IMR-90 (cell line): ENCODE data around the gene CPNE4. TPM values are rescaled to one million over a fixed set of nuclear protein-coding genes. Genes with fewer than 3 reads are reported as not detected.

Experiments used
- ATAC-seq: fragments of 200-7000 bp; cut with Tn5 transposase; 2 replicates; pipeline ENCODE4 v1.9.1; 2020; ENCODE audit warnings: low read depth, mild to moderate bottlenecking, moderate library complexity
- BruUV-seq: library from RNA; stranded (reverse); fragments of 400-500 nt; replicated peaks from 2 replicates; lab custom pipeline; 2021; lab: Mats Ljungman, UMichigan
- CTCF ChIA-PET: fragments of 300-600 bp; formaldehyde crosslinking; extraction: SDS; loops from one replicate; lab custom pipeline; 2021; ENCODE audit warnings: antibody characterized with exemption; lab: Yijun Ruan, JAX
- POLR2A ChIA-PET: fragments of 300-600 bp; sonication (Branson Sonifier 250); formaldehyde crosslinking; loops from one replicate; lab custom pipeline; 2022; ENCODE audit warnings: antibody characterized with exemption; ENCODE audit not compliant: unreplicated experiment; lab: Charles Lee
- DNase-seq: peaks from one replicate; pipeline ENCODE4 v3.0.0; 2013
- H2AFZ ChIP-seq: replicated peaks from 2 replicates; pipeline ENCODE3; 2013; ENCODE audit warnings: low read length, mild to moderate bottlenecking; ENCODE audit not compliant: poor library complexity
- H2AK5ac ChIP-seq: 2 replicates; pipeline ENCODE4 v1.6.1; 2013; ENCODE audit warnings: low read depth, low read length, inconsistent platforms
- H2AK9ac ChIP-seq: replicated peaks from 2 replicates; pipeline ENCODE3; 2013; ENCODE audit warnings: mild to moderate bottlenecking, low read depth, low read length, moderate library complexity; ENCODE audit not compliant: poor library complexity
- H2BK120ac ChIP-seq: 2 replicates; pipeline ENCODE4 v1.6.1; 2013; ENCODE audit warnings: low read depth, low read length, inconsistent platforms
- H2BK15ac ChIP-seq: 3 replicates; pipeline ENCODE4 v1.6.1; 2013; ENCODE audit warnings: low read depth, low read length, inconsistent platforms
- H2BK20ac ChIP-seq: 2 replicates; pipeline ENCODE4 v1.6.1; 2013; ENCODE audit warnings: low read depth, mild to moderate bottlenecking, inconsistent platforms, low read length, moderate library complexity
- H2BK5ac ChIP-seq: 2 replicates; pipeline ENCODE4 v1.6.1; 2013; ENCODE audit warnings: mild to moderate bottlenecking, low read depth, low read length, inconsistent platforms; ENCODE audit not compliant: poor library complexity, severe bottlenecking
- H3K14ac ChIP-seq: replicated peaks from 2 replicates; pipeline ENCODE4 v1.6.1; 2013; ENCODE audit warnings: low read depth, low read length, inconsistent platforms
- H3K18ac ChIP-seq: 2 replicates; pipeline ENCODE4 v1.6.1; 2013; ENCODE audit warnings: low read depth, low read length, control low read depth
- H3K23ac ChIP-seq: 2 replicates; pipeline ENCODE4 v1.6.1; 2013; ENCODE audit warnings: low read depth, low read length, inconsistent platforms
- H3K27ac ChIP-seq: 2 replicates; pipeline ENCODE4 v1.5.1; 2013; ENCODE audit warnings: mild to moderate bottlenecking, control low read depth, low read length; ENCODE audit not compliant: insufficient read depth
- H3K27me3 ChIP-seq: 2 replicates; pipeline ENCODE4 v1.6.1; 2013; ENCODE audit warnings: low read length; ENCODE audit not compliant: control insufficient read depth, insufficient read depth
- H3K36me3 ChIP-seq: 2 replicates; pipeline ENCODE4 v1.6.1; 2013; ENCODE audit warnings: low read length, mixed read lengths; ENCODE audit not compliant: control insufficient read depth, insufficient read depth
- H3K4ac ChIP-seq: 2 replicates; pipeline ENCODE4 v1.6.1; 2013; ENCODE audit warnings: low read depth, low read length, inconsistent platforms
- H3K4me1 ChIP-seq: 2 replicates; pipeline ENCODE4 v1.6.1; 2013; ENCODE audit warnings: low read length, mixed read lengths; ENCODE audit not compliant: control insufficient read depth, insufficient read depth
- H3K4me2 ChIP-seq: 2 replicates; pipeline ENCODE4 v1.6.1; 2013; ENCODE audit warnings: low read depth, mild to moderate bottlenecking, control low read depth, low read length, moderate library complexity
- H3K4me3 ChIP-seq: 2 replicates; pipeline ENCODE4 v1.5.1; 2013; ENCODE audit warnings: low read depth, mild to moderate bottlenecking, control low read depth, low read length, moderate library complexity; ENCODE audit not compliant: insufficient read depth
- H3K56ac ChIP-seq: 2 replicates; pipeline ENCODE4 v1.6.1; 2013; ENCODE audit warnings: low read length, inconsistent platforms; ENCODE audit not compliant: insufficient read depth; ENCODE audit errors: extremely low read depth
- H3K79me1 ChIP-seq, 2 experiments: 2 replicates each; pipeline ENCODE4 v1.6.1; 2013; ENCODE audit warnings: low read length in 2 of 2, inconsistent platforms in 1 of 2, low read depth in 1 of 2
- H3K9ac ChIP-seq: 2 replicates; pipeline ENCODE4 v1.6.1; 2013; ENCODE audit warnings: low read depth, low read length, control low read depth
- H3K9me1 ChIP-seq: 2 replicates; pipeline ENCODE4 v1.6.1; 2013; ENCODE audit warnings: low read length, inconsistent platforms; ENCODE audit not compliant: insufficient read depth
- H3K9me3 ChIP-seq: 2 replicates; pipeline ENCODE4 v1.6.1; 2013; ENCODE audit warnings: low read length; ENCODE audit not compliant: control insufficient read depth, insufficient read depth
- H4K20me1 ChIP-seq: 2 replicates; pipeline ENCODE4 v1.6.1; 2013; ENCODE audit warnings: low read length, inconsistent platforms; ENCODE audit not compliant: insufficient read depth
- H4K5ac ChIP-seq: 2 replicates; pipeline ENCODE4 v1.6.1; 2013; ENCODE audit warnings: mild to moderate bottlenecking, low read depth, low read length, control low read depth
- H4K8ac ChIP-seq, 2 experiments: 2 replicates each; pipeline ENCODE4 v1.6.1; 2013; ENCODE audit warnings: low read depth in 2 of 2, low read length in 2 of 2, control low read depth in 1 of 2, inconsistent platforms in 1 of 2
- H4K91ac ChIP-seq: 2 replicates; pipeline ENCODE4 v1.6.1; 2013; ENCODE audit warnings: low read depth, low read length, inconsistent platforms; ENCODE audit not compliant: insufficient read depth
- BHLHE40 ChIP-seq: fragments of 150-350 bp; IDR thresholded peaks from 2 replicates; pipeline ENCODE4 v1.6.1; 2016; ENCODE audit warnings: mild to moderate bottlenecking, low read depth, low read length
- CEBPB ChIP-seq: IDR thresholded peaks from 2 replicates; pipeline ENCODE4 v1.6.1; 2012; ENCODE audit warnings: low read depth, low read length, improper control_type of control experiment
- CHD1 ChIP-seq: IDR thresholded peaks from 2 replicates; pipeline ENCODE4 v1.6.1; 2012; ENCODE audit warnings: low read depth, low read length, improper control_type of control experiment
- CTCF ChIP-seq: conservative IDR thresholded peaks from 2 replicates; pipeline ENCODE4 v1.5.1; 2012; ENCODE audit warnings: mild to moderate bottlenecking, low read depth, low read length, improper control_type of control experiment
- FOS ChIP-seq: fragments of 150-350 bp; IDR thresholded peaks from 2 replicates; pipeline ENCODE4 v1.6.1; 2016; ENCODE audit warnings: low read depth, low read length
- MAFK ChIP-seq: IDR thresholded peaks from 2 replicates; pipeline ENCODE4 v1.6.1; 2012; ENCODE audit warnings: low read depth, low read length, improper control_type of control experiment
- MAZ ChIP-seq: IDR thresholded peaks from 2 replicates; pipeline ENCODE4 v1.6.1; 2012; ENCODE audit warnings: low read depth, mild to moderate bottlenecking, low read length, improper control_type of control experiment, moderate library complexity, borderline replicate concordance
- MXI1 ChIP-seq: IDR thresholded peaks from 2 replicates; pipeline ENCODE4 v1.6.1; 2012; ENCODE audit warnings: low read depth, mild to moderate bottlenecking, low read length, moderate library complexity, borderline replicate concordance
- NFE2L2 ChIP-seq: fragments of 150-350 bp; IDR thresholded peaks from 2 replicates; pipeline ENCODE4 v1.6.1; 2016; ENCODE audit warnings: low read depth, mild to moderate bottlenecking, low read length
- POLR2A ChIP-seq: IDR thresholded peaks from 2 replicates; pipeline ENCODE4 v1.6.1; 2012; ENCODE audit warnings: mild to moderate bottlenecking, low read depth, low read length
- RAD21 ChIP-seq: IDR thresholded peaks from 2 replicates; pipeline ENCODE4 v1.6.1; 2012; ENCODE audit warnings: low read length, improper control_type of control experiment
- RCOR1 ChIP-seq: IDR thresholded peaks from 2 replicates; pipeline ENCODE4 v1.6.1; 2012; ENCODE audit warnings: mild to moderate bottlenecking, low read length, improper control_type of control experiment; ENCODE audit not compliant: insufficient replicate concordance
- SMC3 ChIP-seq: fragments of 150-350 bp; IDR thresholded peaks from 2 replicates; pipeline ENCODE4 v1.6.1; 2016; ENCODE audit warnings: low read depth, mild to moderate bottlenecking, antibody characterized with exemption, low read length, moderate library complexity
- USF2 ChIP-seq: fragments of 150-350 bp; IDR thresholded peaks from 2 replicates; pipeline ENCODE4 v1.6.1; 2017; ENCODE audit warnings: mild to moderate bottlenecking, antibody characterized with exemption, low read length, low read depth
- WGBS, 2 experiments: methylation state at CpG; one replicate each; pipeline versions ENCODE4 v1.1.5 to v1.1.7; 2013; ENCODE audit warnings: missing lambda C conversion rate in 2 of 2; ENCODE audit not compliant: insufficient read length in 1 of 2; ENCODE audit errors: extremely low coverage in 2 of 2; 5-methylcytosine and 5-hydroxymethylcytosine counted together
- dilution Hi-C: fragments of 300-500 bp; cut with HindIII; formaldehyde crosslinking; loops from one replicate; pipeline ENCODE4 v1.14.3; 2018; ENCODE audit warnings: low sequenced_read_pairs; ENCODE audit not compliant: unreplicated experiment
- in situ Hi-C: fragments of 300-500 bp; cut with MboI; formaldehyde crosslinking; loops from 3 replicates; pipeline ENCODE4 v1.14.3; 2019; ENCODE audit warnings: low sequenced_read_pairs, inconsistent platforms, mixed read lengths
- intact Hi-C: fragments of 100-400 bp; cut with micrococcal nuclease; formaldehyde crosslinking; loops from 2 replicates; pipeline ENCODE4 v1.10.0; 2022
- polyA plus RNA-seq, 3 experiments: library from polyadenylated mRNA; depleted of rRNA; stranded (reverse); fragments of >200 nt; gene quantifications; 2 replicates each; pipeline ENCODE4 v1.2.3, GENCODE V29; 2012; ENCODE audit warnings: low replicate concordance in 1 of 3
- total RNA-seq: library from RNA; depleted of rRNA; stranded (reverse); fragments of >200 nt; gene quantifications from 2 replicates; pipeline ENCODE4 v1.2.3, GENCODE V29; 2012
- TF ChIP-seq, protein P1 (sequence below): fragments of 150-350 bp; IDR thresholded peaks from 2 replicates; pipeline ENCODE4 v1.6.1; 2016; ENCODE audit warnings: low read depth, mild to moderate bottlenecking, low read length, moderate library complexity, borderline replicate concordance

CPNE4 gene
- total and polyA plus RNA-seq, 2 of the 4 experiments (the other 2 are of a cell fraction), result not detected

GRCh38 chr3:131806736-131807135, 228.1 kb downstream of the CPNE4 start:
- no peak overlapping the region for H3K23ac ChIP-seq
- CTCF ChIA-PET, result no interaction called here

More at GRCh38 chr3:131806736-131807135, 228.1 kb downstream of the CPNE4 start:
- ATAC-seq, result no peak
- Histone ChIP-seq H3K27ac (no peak overlapping the region), H3K79me1 (no peaks in the 10 kb centered on the region), H3K4me1 (no peaks in the 10 kb centered on the region), H2BK15ac (no peak overlapping the region), H3K4me2 (no peak overlapping the region), H3K4ac (no peak overlapping the region), H3K9ac (no peak overlapping the region), H3K9me1 (no peaks in the 10 kb centered on the region), H4K5ac (no peak overlapping the region), H4K20me1 (no peaks in the 10 kb centered on the region), H3K36me3 (no peaks in the 10 kb centered on the region), H2AK5ac (no peak overlapping the region), H2BK120ac (no peak overlapping the region), H2BK5ac (no peak overlapping the region), H3K14ac (no peak overlapping the region), H2AK9ac (no peak overlapping the region), H3K4me3 (no peak overlapping the region), H4K91ac (no peak overlapping the region), H3K56ac (no peak overlapping the region), H2BK20ac (no peak overlapping the region), H3K27me3 (no peaks in the 10 kb centered on the region), H3K9me3 (no peaks in the 10 kb centered on the region), H3K18ac (no peak overlapping the region), H4K8ac (no peak overlapping the region), H2AFZ (no peak overlapping the region)
- TF ChIP-seq BHLHE40, result no peak
- TF ChIP-seq SMC3, result no peak
- TF ChIP-seq CHD1, result no peak
- no peak for TF ChIP-seq RCOR1
- TF ChIP-seq CTCF, result no peak
- TF ChIP-seq USF2, result no peak
- TF ChIP-seq, protein P1, sequence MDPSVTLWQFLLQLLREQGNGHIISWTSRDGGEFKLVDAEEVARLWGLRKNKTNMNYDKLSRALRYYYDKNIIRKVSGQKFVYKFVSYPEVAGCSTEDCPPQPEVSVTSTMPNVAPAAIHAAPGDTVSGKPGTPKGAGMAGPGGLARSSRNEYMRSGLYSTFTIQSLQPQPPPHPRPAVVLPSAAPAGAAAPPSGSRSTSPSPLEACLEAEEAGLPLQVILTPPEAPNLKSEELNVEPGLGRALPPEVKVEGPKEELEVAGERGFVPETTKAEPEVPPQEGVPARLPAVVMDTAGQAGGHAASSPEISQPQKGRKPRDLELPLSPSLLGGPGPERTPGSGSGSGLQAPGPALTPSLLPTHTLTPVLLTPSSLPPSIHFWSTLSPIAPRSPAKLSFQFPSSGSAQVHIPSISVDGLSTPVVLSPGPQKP, result no peak
- no peak for TF ChIP-seq FOS
- no peak for TF ChIP-seq CEBPB
- TF ChIP-seq NFE2L2, result no peak
- TF ChIP-seq MAZ, result no peak
- TF ChIP-seq POLR2A, result no peak
- no peak for TF ChIP-seq MXI1
- TF ChIP-seq MAFK, result no peak
- no peak for TF ChIP-seq RAD21
- no TSS peak for BruUV-seq
- POLR2A ChIA-PET, result no interaction called here
- DNase-seq, result no peak
- dilution Hi-C loops (no loop called here), intact Hi-C loops (no loop called here), in situ Hi-C loops (no loop called here)
- WGBS, 2 experiments, result no CpG with 5 or more reads among the region's 4 CpGs
